Inferior parietal cortex (tissue), 1 donor: ENCODE measurements around the gene AHDC1.

Experiments used
- DNase-seq: peaks from one replicate; pipeline ENCODE4 v3.0.0-alpha.2; 2016; ENCODE audit errors: extremely low spot score

The AHDC1 gene

GRCh38 chr1:27528818-27529703, 74.9 kb downstream of the AHDC1 start:
- peak; percentile 68 for DNase-seq

GRCh38 chr1:27527890-27528817, 75.8 kb downstream of the AHDC1 start:
- DNase-seq, result peak; percentile 40

DNA sequence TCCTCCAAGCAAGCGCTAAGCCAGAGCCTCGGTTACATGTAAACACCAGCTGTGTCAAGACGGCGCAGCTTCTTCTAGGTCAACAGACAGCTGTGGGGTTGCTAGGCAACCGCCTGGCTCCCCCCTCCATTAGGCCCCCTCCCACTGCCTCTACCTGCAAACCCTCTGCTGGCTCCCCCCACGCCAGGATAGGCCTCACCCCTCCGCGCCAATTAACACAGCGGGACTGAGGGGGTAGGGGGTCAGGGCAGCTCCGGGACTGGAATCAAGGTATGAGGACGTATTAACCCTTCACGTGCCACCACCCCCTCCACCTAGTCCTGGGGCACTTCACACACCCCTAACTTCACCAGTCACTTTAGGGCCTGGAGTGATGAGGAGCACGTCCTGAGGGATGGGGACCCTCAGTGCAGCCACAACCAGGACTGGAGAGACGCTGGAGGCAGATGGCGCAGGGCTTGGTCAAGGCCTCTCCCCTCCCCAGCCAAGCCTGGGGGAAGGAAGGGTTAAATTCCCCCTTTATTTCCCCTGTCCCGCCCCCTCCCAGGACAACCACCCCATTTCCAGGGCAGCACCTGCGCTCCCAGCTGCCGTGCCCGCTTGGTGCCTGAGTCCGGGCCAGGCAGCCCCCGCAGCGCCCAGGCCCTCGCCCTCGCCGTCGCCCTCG, 76.6 kb downstream of the AHDC1 start:
- DNase-seq, result no peak

GRCh38 chr1:27526569-27527222, 77.2 kb downstream of the AHDC1 start:
- DNase-seq, result no peak

DNA sequence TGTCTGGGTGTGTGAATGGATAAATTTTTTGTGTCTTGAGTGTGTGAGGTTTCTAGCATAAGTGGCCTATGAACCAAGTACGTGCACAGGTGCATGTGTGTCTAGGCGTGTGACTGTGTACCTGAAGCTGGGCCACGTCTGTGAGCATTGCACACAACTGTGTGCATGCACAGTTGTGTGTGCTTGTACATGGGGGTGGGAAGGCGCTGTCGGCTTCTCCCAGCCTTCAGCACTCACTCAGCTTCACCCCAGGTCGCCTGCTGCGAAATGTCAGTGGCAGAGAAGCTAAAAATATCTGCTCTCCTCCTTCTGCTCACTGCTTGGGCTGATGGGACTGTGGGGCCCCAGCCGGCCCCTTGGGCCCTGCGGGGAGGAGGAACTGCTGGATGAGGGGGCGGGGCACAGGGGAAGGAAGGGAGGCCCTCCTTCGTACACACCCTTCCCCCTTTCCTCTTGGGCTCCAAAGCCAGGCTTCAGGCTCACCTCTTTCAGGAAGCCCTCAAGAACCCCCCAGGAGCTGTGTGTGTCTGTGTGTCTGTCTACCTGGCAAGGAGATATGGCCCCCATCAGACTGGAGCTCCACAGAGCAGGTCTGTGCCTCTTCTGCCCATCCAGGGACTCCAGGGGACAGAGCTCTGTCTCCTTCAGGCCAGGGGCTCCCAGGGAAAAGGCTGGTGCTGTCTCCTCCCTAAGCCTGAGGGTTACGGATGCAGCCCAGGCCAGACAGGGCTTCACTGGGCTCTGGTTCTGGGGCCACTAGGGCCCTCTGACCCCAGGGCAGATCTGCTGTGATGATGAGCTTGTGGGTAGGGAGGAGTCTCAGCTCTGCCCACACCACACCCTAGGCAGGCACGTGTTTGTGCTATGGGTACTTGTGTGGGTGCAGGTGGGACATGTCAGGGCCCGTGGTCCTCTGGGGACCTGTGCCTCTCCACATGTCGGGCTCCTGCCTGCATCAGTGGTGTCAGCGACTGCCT, 78.4 kb downstream of the AHDC1 start:
- DNase-seq, result peak; percentile 55

DNA sequence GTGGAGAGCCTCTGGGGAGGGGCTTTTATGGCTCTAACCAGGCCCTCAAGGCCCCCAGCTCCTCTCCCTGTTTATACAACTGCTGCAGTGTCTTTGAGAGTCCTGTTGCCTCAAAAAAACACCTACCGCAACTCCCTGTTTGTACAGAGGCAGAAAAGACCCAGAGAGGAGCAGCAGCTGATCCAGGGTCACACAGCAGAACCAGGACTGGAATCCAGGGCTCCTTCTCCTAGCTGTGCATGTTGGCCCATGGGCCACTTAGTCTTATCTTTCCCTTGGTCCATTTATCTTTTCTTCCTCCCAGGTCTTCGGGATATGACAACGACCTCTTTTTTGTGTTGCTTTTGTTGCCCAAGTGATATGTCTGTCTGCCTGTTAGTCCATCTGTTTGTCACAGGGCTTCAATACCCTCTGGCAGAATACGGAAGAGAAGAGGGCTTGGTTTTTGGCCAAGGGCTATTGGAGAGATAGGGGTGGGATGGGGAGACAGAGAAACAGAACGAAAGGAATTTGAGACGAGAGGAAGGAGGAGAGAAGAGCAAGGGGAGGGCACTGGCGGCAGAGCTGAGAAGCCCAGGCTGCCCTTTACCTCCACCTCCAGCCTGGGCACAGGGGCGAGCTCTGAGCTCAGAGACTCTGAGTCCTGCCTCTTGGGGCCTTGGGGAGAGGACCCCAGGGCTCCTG, 80.5 kb downstream of the AHDC1 start:
- peak; percentile 42 for DNase-seq

- DNase-seq, result no peak
Measured at GRCh38 chr1:27522432-27523336, 81.3 kb downstream of the AHDC1 start.

DNA sequence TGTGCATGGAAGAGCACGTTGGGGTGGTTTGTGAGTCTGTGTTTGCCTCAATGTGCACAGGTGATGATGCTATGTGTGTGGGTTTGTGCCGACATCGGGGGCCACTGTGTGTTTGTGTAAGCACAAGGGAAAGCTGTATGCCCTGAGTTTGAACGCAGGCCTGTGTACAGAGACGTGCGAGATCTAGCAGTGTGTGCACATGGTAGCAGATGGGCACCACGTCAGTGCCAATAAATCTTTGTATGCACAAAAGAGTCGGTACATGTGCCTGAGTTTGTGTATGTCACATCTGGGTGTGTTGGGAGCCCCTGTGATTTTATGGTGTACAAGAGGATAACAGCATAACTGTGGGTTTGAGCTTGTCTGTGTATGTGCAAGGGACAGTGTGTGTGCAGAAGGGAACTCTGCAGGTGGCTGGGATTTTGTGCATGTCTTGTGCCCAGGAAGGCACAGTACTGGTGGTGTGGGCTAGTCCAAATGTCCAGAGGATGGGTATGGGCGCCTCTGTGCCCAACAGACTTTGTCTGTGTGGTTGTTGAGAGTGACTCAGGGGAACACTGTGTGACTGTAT, 82.0 kb downstream of the AHDC1 start:
- DNase-seq, result peak; percentile 47

DNA sequence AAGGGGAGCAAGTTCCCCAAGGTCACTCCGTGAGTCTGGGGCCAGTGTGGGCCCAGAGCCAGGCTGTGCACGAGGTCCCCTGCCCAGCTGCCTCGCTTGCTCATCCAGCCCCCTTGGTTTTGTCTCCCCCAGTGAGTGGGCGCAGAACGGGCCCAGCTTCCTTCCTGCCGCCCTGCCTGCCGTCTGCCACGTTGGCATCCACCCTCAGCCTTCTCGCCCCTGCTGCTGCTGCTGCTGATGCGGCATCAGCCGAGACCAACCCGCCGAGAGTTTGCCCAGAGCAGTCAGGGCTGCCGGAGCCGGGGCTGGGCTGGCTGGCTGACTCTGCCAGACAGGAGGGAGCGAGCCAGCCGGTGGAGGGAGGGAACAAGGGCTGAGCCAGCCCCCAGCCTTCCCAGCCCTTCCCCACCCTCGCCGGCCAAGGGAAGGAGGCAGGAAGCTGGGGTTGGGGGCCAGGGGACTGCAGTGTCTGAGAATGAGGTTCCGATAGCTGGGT, 82.6 kb downstream of the AHDC1 start:
- DNase-seq, result no peak

GRCh38 chr1:27520651-27521050, 83.3 kb downstream of the AHDC1 start:
- DNase-seq, result no peak

- DNase-seq, result no peak
Measured at GRCh38 chr1:27519331-27520258, 84.3 kb downstream of the AHDC1 start.

- DNase-seq, result no peak
Measured at GRCh38 chr1:27518808-27519207, 85.1 kb downstream of the AHDC1 start.

DNA sequence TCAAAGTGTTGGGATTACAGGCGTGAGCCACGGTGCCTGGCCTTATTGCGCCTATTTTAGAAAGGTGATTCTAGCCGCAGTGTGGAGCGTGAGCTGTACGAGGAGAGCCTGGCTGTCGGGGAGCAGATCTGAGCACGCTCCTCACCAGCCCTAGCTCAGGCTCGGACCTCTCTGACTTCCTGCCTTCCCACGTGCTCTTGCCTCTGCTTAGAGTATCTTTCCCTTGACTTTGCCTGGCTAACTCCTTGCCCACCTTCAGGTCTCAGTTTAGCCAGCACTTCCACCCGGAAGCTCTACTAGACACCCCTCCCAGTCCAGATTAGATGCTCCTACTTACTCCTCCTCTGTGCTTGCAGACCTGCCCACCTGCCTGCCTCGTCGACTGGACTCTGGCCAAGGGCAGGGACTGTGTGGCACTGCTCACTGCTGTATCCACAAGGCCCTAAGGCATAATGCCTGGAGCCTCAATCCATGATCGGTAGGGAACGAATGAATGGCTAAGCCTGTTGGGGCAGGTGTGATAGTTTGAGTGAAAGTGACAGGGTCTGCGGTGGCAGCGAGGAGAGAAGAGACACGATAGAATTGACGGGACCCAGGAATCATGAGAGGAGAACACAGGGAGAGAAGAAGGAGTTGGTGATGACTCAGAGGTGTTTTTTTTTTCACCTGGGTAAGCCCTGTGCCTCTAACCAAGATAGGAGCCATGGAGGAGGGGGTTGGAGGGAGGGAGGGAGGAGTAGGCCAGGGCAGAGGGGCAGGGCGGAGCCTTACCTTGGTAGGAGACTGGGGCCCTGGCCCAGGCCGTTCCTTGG, 85.8 kb downstream of the AHDC1 start:
- no peak for DNase-seq

- DNase-seq, result no peak
Measured at GRCh38 chr1:27517301-27517700, 86.6 kb downstream of the AHDC1 start.

DNA sequence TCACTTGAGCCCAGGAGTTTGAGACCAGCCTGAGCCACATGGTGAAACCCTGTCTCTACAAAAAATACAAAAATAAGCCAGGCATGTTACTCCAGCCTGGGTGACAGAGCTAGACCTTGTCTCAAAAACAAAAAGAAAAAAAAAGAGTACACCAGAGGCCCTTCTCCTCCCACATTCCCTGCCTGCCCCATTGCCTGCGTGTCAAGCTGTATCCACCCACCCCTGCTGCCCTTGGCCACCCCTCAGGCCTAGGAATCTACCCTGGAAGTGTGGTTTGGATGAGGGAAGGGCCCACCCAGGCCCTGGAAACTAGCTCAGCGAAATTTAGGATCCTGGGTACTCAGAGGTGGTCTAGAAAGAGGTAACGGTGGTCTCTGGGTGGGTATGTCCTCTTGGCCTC, 88.3 kb downstream of the AHDC1 start:
- DNase-seq, result no peak

- no peak for DNase-seq
Measured at GRCh38 chr1:27513958-27514357, 90.0 kb downstream of the AHDC1 start.
